Jurkat, Clone E6-1 (cell line): ENCODE results near the gene IL23A.
A peak's percentile ranks its signal among the peaks of the same experiment; 100 is the strongest.
"Not testable (repeated sequence)": the region's sequence is repeated elsewhere in the genome, so short reads cannot be mapped to it uniquely, and the experiment has no call there.

ENCODE experiments used
- DNase-seq: peaks from one replicate; pipeline ENCODE4 v3.0.0-alpha.2; 2011; ENCODE audit warnings: low read depth, low spot score
- H3K4me3 ChIP-seq: 2 replicates; pipeline ENCODE4 v1.5.1; 2011; ENCODE audit warnings: mild to moderate bottlenecking, low read length, control low read depth, moderate library complexity

The IL23A gene

DNA sequence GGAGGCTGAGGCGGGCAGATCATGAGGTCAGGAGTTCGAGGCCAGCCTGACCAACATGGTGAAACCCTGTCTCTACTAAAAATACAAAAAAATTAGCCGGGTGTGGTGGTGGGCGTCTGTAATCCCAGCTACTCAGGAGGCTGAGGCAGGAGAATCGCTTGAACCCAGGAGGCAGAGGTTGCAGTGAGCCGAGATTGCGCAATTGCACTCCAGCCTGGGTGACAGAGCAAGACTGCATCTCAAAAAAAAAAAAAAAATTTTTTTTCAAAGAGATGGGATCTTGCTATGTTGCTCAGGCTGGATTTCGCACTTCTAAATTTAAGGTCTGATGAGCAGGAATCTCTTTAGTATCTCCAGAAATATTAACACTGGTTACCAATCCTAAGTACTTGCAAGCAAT, 17.1 kb upstream of the IL23A start:
- H3K4me3 ChIP-seq, DNase-seq: not testable (repeated sequence)

DNA sequence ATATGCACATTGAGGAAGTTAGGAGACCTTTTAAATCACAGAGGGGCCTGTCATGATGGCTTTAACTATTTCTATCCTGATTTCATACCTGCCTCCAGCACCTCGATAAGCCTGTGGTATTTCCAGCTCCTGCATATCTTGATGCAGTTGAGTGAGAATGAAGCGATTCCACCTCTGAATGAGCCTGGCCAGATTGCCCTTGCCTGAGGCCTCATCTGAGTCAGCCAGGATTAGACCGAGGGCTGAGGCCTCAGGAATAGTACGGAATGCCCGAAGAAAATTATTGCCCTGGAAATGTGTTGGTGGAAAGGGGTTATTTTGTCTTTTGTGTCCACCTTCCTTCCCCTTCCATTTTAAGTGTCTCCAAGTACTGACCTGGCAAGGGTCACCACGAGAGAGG, 14.5 kb upstream of the IL23A start:
- DNase-seq: no peak

DNA sequence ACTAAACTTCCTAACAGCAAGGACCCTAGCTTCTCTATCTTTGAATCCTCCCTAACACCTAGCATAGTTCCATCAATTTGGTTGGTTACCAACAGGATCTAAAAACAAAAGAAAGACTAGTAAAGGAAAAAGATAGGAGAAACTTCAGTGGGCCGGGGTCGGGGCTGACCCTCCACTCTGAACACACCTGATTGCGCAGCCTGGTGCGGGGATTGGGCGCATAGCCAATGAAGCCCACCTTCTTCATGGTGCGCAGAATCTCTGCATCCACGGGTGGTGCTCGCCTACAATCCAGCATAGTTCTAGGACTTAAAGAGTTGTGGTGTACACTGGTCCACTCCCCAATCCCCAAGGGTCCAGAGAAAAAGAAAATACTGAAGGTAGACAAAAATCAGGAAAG, 12.6 kb upstream of the IL23A start:
- no peak for DNase-seq
- H3K4me3 ChIP-seq: no peak overlapping the region

More for the DNA sequence above, 14.5 kb upstream of the IL23A start:
- H3K4me3 ChIP-seq: no peak overlapping the region

DNA sequence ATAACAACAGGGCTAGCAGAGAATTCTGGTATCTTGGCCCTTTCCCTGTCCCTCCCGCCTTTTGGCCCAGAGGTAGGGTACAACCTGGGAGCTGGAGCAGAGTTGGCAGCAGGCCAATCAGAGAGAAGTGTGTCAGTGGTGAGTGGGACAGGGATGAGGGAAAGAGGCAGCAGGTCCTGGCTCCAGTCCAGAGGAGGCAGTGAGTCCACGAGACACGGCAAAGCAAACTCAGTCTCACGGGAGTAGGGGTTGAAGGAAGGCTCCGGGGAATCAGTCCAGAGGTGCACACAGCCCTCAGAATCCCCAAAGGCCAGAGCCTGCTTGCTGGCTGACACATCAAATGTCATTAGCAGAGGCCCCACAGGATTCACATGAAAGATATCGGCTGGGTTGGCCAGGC, 12.2 kb upstream of the IL23A start:
- H3K4me3 ChIP-seq: no peak overlapping the region
- no peak for DNase-seq

DNA sequence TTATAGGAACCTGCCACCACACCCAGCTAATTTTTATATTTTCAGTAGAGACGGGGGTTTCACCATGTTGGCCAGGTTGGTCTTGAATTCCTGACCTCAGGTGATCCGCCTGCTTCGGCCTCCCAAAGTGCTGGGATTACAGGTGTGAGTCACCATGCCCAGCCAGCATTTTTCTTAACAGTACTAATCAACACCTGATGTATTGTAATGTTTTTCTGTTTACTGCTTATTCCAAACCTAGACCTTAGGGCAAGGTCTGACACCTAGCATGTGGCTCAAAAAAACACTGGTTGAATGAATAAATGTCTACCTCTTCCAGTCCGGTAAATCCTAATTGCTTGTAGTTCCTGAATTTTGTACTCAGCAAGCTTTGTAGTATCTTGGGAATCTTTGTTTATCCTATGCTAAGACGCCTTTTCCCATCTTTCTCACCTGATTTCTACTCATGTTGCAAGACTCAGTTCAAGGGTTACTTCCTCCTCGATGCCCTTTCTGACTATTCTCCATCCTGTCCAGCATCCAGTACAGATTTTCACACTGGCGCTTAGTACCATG, 7.7 kb upstream of the IL23A start:
- no peak for DNase-seq
- no peak overlapping the region for H3K4me3 ChIP-seq

DNA sequence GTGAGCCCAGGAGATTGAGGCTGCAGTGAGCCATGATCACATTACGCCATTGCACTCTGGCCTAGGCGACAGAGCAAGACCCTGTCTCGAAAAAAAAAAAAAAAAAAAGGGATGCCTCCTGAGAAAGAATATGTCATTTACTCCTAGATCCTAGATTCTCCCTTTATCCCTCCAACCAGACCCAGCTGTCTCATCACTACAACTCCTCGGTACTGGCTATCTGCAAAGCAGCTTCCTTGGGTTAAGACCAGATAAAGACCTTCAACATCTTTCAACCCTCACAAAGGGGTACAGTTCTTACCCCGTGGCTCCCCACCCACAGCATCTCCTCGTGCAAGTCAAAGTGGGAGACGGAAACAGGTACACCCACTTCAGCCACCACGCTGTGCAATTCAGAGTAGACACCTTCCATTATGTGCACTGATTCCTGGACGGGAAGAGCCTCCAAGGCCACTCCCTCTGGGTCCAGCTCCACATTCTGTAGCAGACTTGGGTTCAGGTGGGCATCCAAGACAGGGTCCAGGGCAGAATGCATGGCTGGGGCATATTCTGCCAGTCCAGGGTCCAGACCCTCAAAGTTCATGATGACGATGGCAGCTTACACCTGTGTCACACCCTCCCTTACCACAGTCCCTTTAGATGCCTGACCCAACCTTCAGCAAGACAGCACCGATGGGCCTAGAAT, 6.0 kb upstream of the IL23A start:
- H3K4me3 ChIP-seq: peak overlapping the region; percentile 99

DNA sequence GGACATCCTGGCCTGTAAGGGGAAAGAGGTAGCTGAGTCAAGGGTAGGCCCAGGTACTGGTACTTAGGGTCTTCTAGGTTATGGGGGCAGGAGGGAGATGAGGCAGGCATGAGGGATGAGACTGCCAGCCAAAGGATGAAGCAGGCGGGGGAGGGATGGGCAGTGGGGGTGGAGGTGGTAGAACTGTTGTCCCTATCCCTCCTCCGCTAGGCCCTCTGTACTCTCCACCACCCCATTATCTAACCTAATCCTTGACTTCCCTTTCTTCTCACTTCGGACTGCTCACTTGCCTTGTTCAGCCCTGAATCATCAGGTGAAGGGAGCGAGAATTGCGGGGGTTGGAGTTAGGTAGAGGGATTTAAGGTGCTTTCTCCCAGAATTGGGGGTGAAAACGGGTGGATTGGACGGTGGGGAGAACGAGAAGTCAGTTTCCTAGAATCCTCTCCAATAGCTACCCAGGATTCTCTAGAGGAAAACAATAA, 5.4 kb upstream of the IL23A start:
- H3K4me3 ChIP-seq: peak overlapping the region; percentile 99
- no peak for DNase-seq

More for the DNA sequence above, 6.0 kb upstream of the IL23A start:
- no peak for DNase-seq

DNA sequence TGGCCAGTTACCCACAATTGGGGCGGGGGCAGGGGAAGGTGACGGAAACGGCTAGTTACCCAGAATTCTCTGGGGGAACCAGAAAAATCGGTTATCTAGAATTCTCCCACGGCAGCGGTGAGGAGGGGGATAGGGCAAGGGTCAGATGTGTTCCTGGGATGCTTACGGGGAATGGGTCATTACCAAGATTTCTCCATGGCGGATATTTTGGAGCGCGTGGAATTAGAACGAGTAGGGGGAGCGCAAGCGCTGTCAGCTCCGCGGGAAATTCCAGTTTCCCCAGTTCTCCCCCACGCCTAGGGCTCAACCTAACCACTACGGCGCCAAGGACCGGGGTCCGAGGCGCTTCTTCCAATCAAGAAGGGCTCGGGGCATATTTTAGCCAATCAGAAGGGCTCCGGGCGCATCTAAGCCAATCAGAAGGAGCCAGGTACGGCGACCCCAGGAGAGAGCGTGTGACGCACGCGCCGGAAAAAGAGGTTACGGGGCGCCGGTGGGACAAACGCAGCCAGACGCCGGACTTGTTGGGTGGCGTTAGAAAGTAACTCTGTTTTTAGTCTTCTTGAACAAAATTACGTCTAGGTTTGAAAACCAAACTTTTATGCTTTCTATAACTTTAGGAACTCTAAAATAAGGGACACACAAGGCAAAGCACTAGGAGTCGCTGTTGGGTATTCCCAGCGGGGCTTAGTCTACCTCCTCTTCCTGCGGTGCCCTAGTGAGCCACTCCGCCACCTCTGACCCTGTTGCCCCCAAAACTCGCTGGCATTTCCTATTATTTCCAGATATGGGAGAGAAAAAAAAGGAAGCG, 4.8 kb upstream of the IL23A start, which contains the start of gene PAN2:
TSS of gene PAN2 (minus strand) at position 322 of the 811 bp plus-strand sequence. CDS start 906 bp downstream, outside the sequence.
- peak within 1 kb of the TSS; percentile 99 for H3K4me3 ChIP-seq
- peak; percentile 98 for DNase-seq

DNA sequence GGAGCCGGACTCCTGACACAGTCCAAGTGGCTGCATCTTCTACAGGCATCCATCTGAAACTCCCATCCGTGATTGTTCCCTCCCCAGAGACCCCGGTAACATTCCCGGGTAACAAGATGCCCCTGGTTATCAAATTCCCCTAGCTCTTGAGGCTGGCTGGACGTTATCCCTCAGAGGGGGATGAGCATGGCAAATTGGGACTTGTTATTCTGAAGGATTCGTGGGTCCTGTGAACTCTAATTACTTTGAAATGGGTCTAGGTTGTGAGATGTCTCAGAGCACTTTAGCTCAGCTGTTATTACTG, 4.2 kb upstream of the IL23A start:
- DNase-seq: no peak
- peak overlapping the region; percentile 99 for H3K4me3 ChIP-seq

DNA sequence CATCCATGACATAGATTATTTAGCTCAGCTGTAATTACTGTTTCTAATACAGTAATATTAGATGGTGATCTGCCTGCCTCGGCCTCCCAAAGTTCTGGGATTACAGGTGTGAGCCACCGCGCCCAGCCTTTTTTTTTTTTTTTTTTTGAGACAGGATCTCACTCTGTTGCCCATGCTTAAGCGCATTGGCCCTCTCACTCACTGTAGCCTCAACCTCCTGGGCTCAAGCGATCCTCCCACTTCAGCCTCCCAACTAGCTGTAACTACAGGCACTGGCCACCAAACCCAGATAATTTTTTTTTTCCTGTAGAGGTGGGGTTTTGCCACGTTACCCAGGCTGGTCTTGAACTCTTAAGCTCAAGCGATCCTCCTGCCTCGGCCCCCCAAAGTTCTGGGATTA, 3.2 kb upstream of the IL23A start:
- not testable (repeated sequence) for DNase-seq, H3K4me3 ChIP-seq

DNA sequence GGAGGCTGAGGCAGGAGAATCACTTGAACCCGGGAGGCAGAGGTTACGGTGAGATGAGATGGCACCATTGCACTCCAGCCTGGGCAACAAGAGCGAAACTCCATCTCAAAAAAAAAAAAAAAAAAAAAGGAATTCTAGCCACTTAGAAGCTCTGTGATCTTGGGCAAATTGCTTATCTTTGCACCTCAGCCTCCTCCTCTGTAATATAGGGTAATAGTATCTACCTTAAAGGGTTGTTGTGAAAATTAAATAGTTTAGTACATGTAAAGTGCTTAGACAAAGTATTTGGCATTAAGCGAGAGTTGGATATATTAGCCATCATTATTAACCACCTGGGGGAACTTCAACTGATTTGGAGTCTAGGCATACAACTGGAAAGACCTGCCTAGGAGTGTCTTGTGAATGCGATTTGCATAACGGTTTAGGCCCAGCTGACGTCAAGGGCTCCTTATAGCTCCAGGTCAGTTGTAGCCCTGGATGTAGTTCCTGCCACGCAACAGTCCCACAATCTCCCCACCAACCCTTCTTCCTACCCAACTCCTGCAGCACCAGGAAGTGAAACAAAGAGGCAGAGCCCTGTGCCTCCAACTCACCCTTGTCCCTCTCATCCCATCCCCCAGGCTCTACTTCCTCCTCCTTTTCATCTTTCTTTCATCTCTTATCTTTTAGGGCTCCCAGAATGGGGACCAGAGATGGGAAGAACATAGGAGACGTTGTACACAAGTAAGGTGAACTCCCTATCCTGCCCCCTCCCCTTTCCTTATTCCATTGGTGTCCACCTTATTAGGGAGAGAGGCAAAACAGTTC, 2.1 kb upstream of the IL23A start:
- no peak for DNase-seq
- no peak overlapping the region for H3K4me3 ChIP-seq

DNA sequence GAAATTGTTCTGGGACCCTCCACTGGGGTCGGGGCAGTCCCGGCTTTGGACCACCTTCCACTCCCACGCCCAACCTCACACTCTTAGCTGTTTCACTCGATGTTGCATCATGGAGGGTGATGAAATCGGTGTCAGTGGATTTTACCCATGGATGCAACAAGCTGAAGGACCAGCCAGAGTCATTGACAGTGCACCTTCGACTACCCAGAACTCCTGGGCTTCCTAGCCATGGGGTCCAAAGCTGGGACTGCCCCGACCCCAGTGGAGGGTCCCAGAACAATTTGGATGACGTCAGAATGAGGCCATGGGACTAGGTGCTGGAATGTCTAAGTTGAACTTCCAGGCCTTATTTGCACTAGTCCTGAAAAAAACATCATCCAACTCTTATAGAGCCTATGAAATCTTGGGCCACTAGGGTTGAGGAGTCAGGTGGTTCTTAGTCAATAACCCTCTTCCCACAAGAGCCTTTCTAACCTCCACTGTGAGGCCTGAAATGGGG, 882 bp upstream of the IL23A start:
- no peak for DNase-seq
- no peak overlapping the region for H3K4me3 ChIP-seq

DNA sequence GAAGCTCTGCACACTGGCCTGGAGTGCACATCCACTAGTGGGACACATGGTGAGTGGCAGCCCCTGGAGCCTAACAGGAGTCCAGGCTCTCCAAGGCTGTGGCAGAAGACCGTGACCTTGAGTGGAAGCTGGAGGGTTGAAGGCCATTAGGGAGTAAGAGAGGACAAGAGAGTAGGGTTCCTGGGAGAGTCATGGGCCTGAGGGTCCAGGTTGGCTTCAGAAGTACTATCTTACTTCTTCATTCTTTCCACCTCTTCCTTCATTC, 406 bp downstream of the IL23A start:
- H3K4me3 ChIP-seq: peak overlapping the region; percentile 1; the same call in 1 of the 2 replicates

DNA sequence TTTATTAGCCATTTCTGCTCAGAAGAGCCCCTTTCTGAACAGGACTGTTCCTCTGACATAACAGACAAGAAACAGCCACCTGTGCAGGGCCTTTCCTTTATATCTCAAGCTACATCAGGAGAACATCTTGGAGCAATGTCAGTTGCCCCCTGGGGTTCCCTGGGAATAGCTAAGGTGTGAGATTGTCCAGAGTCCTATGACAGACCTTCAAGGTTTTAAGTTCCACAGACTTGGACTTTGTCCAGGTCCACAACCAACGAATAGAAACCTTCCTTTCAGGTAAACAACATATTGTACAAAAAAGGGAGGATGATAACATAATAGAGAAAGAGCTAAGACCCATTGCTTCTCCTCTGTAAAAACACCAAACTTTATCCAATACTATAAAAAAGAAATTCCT, 2.9 kb downstream of the IL23A start:
- DNase-seq: no peak
- H3K4me3 ChIP-seq: no peak overlapping the region

More for the DNA sequence above, 406 bp downstream of the IL23A start:
- DNase-seq: no peak

DNA sequence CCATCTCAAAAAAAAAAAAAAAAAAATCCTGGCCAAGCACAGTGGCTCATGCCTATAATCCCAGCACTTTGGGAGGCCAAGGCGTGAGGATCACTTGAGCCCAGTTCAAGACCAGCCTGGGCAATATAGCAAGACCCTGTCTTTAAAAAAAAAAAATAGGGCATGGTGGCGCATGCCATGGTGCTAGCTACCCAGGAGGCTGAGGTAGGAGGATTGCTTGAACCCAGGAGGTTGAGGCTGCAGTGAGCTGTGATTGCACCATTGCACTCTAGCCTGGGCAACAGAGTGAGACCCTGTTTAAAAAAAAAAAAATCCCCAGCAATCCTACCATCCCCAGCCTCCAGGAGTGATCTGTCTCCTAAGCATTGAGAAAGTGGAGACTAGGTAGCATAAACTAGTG, 3.6 kb downstream of the IL23A start:
- DNase-seq, H3K4me3 ChIP-seq: not testable (repeated sequence)

DNA sequence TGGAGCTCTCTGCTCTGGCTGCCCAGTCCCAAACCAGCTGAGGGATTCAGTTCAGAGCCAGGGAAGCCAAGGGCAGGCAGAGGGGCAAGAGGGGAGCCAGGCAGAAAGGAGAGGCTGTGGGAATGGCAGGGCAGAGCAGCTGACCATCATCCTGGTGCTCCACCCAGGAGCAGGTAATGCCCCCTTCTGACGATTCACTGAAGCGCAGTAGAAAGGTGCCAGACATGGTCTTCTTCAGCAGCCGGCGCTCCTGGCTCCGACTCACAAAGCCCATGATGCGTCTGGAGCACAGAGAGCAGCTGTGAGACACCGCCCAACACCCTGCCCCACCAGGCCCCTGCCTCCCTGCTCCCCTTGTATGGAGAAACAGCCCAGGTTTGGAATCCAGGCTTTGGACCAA, 8.0 kb downstream of the IL23A start:
- DNase-seq: no peak
- no peak overlapping the region for H3K4me3 ChIP-seq

DNA sequence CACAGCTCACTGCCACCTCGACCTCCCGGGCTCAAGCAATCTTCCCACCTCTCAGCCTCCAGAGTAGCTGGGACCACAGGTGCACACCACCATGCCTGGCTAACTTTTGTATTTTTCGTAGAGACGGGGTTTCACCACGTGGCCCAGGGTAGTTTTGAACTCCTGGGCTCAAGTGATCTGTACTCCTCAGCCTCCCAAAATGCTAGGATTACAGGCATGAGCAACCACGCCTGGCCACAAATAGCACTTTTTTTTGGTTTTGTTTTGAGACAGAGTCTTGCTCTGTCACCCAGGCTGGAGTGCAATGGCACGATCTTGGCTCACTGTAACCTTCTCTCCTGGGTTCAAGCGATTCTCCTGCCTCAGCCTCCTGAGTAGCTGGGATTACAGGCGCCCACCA, 8.6 kb downstream of the IL23A start:
- DNase-seq, H3K4me3 ChIP-seq: not testable (repeated sequence)

DNA sequence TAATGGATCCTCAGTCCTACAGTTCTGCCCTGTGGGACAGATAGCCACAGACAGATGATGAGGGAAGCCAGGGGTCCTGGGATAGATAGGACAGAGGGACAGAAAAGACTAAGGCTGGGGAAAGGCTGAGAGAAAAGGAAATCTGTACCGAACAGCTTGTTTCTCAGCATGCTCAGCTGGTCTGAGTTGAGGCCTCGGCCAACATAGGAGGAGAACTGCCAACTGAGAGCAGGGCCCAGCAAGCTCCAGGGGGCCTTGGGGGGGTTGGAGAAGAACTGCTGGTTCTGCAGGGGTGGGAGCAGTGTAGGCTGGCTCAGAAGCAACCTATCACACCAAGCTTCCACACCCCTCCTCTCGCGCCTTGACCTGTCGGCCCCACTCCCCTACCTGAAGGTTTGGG, 10.1 kb downstream of the IL23A start:
- H3K4me3 ChIP-seq: no peak overlapping the region
- no peak for DNase-seq

DNA sequence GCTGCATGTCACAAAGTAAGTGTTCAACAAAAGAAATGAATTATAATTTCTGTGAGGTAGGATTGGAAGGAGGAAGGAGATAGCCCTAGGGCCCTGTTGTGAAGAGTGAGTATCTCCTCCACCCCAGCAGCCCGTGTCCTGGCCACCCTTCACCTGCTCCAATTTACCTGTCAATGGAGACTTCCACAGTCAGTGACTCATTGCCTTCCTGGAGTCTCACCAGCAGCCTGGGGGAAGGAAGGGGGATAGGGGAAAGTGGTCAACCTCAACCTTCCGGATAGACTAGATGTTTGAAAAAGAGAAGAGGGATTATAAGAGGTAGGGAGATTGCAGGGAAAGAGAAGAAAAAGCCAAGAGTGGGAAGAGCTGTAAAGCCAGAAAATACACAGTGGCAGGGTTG, 12.0 kb downstream of the IL23A start:
- H3K4me3 ChIP-seq: no peak overlapping the region
- DNase-seq: no peak

DNA sequence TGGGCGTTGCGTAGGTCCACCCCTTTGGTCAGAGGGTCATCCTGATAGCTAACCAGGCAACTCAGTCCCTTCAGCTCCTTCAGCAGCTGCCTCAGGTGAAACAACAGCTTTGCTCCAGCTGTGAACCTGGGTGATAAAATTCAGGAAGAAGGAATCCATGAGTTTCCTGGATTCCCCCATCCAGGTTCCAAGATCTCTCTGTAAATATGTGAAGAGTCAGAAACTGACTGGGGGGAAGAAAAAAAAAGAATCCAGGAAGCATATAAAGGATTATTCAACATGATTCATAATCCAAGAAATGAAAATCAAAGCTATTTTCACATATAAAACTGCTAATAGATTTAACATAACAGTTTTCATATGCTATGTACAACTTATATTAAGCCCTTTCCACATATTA, 12.6 kb downstream of the IL23A start:
- no peak overlapping the region for H3K4me3 ChIP-seq
- DNase-seq: no peak
